HepG2 (cell line): ENCODE results near the gene SREBF1. TPM values are rescaled to one million over a fixed set of nuclear protein-coding genes. Genes with fewer than 3 reads are reported as not detected.

Experiments
- CENPT ChIP-seq: sonication (generic); formaldehyde crosslinking; IDR thresholded peaks from 2 replicates; pipeline ENCODE4 v1.8.0; 2022; ENCODE audit warnings: low read depth, mild to moderate bottlenecking, moderate library complexity, missing genetic modification reagents
- HDAC1 ChIP-seq: sonication (generic); formaldehyde crosslinking; IDR thresholded peaks from 2 replicates; pipeline ENCODE4 v1.5.1; 2020; ENCODE audit warnings: mild to moderate bottlenecking, missing genetic modification reagents
- HNRNPH1 ChIP-seq: fragments of 200-400 bp; formaldehyde crosslinking; optimal IDR thresholded peaks from 2 replicates; pipeline ENCODE3; 2017; ENCODE audit warnings: mild to moderate bottlenecking, low read depth, low read length
- MTF1 ChIP-seq: sonication (generic); formaldehyde crosslinking; IDR thresholded peaks from 2 replicates; pipeline ENCODE4 v1.5.0; 2020; ENCODE audit warnings: missing genetic modification reagents
- NFIB ChIP-seq: sonication (generic); formaldehyde crosslinking; IDR thresholded peaks from 2 replicates; pipeline ENCODE4 v1.9.0; 2021; ENCODE audit warnings: missing genetic modification reagents, mild to moderate bottlenecking, borderline replicate concordance
- RAD51 ChIP-seq: fragments of 450-650 bp; IDR thresholded peaks from 2 replicates; pipeline ENCODE4 v1.6.1; 2016; ENCODE audit warnings: borderline replicate concordance
- SRSF4 ChIP-seq: fragments of 200-400 bp; formaldehyde crosslinking; IDR thresholded peaks from one replicate; pipeline ENCODE4 v1.6.1; 2018; ENCODE audit warnings: mild to moderate bottlenecking, low read depth, low read length, moderate library complexity; ENCODE audit not compliant: poor library complexity, severe bottlenecking
- XRCC5 ChIP-seq: fragments of 200-400 bp; formaldehyde crosslinking; optimal IDR thresholded peaks from 2 replicates; pipeline ENCODE3; 2017; ENCODE audit warnings: mild to moderate bottlenecking, low read length
- polyA plus RNA-seq, 8 experiments: library from polyadenylated mRNA; depleted of rRNA in 3 of 8; stranded (reverse) in 7 of 8; unstranded in 1 of 8; fragments of >200 nt; fragmentation: Illumina TruSeq in 4 of 8; extraction: Trizol in 4 of 8; gene quantifications; 2 replicates each; pipeline versions ENCODE4 v1.2.1 to v1.2.3, GENCODE V29; 2011 to 2016; ENCODE audit warnings: low read depth in 4 of 8, missing spikeins in 1 of 8, mixed read lengths in 1 of 8; ENCODE audit not compliant: insufficient read depth in 1 of 8
- total RNA-seq, 5 experiments: library from RNA; depleted of rRNA; stranded (reverse); fragments of >200 nt; fragmentation: Illumina TruSeq; extraction: Trizol; gene quantifications; 2 replicates each; pipeline ENCODE4 v1.2.3, GENCODE V29; 2016; ENCODE audit warnings: low read depth in 1 of 5
- TF ChIP-seq, protein P1 (sequence below): sonication (generic); formaldehyde crosslinking; IDR thresholded peaks from one replicate; pipeline ENCODE4 v1.5.1; 2020; ENCODE audit warnings: mild to moderate bottlenecking, missing genetic modification reagents; ENCODE audit errors: not compliant biosample characterization
- TF ChIP-seq, protein P2 (sequence below): sonication (generic); formaldehyde crosslinking; IDR thresholded peaks from 2 replicates; pipeline ENCODE4 v1.4.0; 2020; ENCODE audit warnings: mild to moderate bottlenecking, low read depth, missing genetic modification reagents
- TF ChIP-seq, protein P3 (sequence below): sonication (generic); formaldehyde crosslinking; IDR thresholded peaks from 2 replicates; pipeline ENCODE4 v1.4.0; 2020; ENCODE audit warnings: mild to moderate bottlenecking, missing genetic modification reagents, borderline replicate concordance

Gene SREBF1
- total and polyA plus RNA-seq, 2 of the 13 experiments (the other 11 are each of a cell fraction or from before 2014, with no cell fraction given) = 34.3 to 38.0 TPM

DNA sequence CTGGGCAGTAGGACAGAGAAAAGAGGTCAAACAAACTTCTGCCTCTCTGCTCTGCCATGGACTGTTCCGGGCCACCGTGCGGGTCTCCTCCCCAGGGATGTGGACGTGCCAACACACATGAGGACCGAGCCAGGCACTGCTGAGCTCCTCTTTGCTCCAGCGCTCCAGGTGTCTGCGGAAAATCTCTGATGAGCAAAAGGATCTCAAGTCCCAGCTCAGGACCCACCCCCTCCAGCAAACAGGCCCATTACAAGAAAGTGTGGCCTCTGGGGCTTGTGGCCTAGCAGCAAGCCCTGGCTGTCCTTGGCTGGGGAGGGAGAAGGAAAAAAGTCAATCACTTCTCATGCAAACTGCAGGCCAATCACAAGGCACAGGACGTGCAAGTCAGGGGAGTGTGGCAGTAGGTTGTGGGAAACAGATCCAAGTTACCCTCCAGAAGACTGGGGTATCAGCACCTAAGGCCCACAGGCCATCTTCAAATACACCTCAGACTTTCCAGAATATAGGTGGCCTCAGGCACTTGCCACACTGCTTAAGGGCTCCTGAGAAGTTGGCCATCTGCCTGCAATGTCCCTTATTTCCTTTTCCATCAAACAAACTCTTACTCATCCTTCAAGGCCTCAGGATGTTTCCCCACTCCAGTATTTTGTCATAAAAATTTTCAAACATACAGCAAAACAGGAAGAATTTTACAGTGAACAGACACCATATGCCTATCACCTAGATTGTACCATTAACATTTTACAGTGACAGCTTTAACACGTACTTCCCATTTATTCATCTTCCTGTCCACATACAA lies 36.0 kb upstream of the SREBF1 start (continued):
- TF ChIP-seq, protein P1, sequence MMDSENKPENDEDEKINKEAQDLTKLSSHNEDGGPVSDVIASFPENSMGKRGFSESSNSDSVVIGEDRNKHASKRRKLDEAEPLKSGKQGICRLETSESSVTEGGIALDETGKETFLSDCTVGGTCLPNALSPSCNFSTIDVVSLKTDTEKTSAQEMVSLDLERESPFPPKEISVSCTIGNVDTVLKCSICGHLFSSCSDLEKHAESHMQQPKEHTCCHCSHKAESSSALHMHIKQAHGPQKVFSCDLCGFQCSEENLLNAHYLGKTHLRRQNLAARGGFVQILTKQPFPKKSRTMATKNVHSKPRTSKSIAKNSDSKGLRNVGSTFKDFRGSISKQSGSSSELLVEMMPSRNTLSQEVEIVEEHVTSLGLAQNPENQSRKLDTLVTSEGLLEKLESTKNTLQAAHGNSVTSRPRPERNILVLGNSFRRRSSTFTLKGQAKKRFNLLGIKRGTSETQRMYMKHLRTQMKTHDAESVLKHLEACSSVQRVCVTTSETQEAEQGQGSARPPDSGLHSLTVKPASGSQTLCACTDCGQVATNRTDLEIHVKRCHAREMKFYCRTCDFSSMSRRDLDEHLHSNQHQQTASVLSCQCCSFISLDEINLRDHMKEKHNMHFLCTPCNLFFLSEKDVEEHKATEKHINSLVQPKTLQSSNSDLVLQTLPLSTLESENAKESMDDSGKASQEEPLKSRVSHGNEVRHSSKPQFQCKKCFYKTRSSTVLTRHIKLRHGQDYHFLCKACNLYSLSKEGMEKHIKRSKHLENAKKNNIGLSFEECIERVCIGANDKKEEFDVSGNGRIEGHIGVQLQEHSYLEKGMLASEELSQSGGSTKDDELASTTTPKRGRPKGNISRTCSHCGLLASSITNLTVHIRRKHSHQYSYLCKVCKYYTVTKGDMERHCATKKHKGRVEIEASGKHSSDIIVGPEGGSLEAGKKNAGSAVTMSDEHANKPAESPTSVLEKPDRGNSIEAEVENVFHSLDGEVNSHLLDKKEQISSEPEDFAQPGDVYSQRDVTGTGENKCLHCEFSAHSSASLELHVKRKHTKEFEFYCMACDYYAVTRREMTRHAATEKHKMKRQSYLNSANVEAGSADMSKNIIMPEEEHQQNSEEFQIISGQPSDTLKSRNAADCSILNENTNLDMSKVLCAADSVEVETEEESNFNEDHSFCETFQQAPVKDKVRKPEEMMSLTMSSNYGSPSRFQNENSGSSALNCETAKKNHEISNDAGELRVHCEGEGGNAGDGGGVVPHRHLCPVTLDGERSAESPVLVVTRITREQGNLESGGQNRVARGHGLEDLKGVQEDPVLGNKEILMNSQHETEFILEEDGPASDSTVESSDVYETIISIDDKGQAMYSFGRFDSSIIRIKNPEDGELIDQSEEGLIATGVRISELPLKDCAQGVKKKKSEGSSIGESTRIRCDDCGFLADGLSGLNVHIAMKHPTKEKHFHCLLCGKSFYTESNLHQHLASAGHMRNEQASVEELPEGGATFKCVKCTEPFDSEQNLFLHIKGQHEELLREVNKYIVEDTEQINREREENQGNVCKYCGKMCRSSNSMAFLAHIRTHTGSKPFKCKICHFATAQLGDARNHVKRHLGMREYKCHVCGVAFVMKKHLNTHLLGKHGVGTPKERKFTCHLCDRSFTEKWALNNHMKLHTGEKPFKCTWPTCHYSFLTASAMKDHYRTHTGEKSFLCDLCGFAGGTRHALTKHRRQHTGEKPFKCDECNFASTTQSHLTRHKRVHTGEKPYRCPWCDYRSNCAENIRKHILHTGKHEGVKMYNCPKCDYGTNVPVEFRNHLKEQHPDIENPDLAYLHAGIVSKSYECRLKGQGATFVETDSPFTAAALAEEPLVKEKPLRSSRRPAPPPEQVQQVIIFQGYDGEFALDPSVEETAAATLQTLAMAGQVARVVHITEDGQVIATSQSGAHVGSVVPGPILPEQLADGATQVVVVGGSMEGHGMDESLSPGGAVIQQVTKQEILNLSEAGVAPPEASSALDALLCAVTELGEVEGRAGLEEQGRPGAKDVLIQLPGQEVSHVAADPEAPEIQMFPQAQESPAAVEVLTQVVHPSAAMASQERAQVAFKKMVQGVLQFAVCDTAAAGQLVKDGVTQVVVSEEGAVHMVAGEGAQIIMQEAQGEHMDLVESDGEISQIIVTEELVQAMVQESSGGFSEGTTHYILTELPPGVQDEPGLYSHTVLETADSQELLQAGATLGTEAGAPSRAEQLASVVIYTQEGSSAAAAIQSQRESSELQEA (CRISPR knock-in tag) = no peak
- TF ChIP-seq XRCC5 (no peak), MTF1 (no peak), SRSF4 (no peak), NFIB (CRISPR knock-in tag) (no peak), RAD51 (no peak), HDAC1 (CRISPR knock-in tag) (no peak), HNRNPH1 (no peak), CENPT (CRISPR knock-in tag) (no peak)
- TF ChIP-seq, protein P2, sequence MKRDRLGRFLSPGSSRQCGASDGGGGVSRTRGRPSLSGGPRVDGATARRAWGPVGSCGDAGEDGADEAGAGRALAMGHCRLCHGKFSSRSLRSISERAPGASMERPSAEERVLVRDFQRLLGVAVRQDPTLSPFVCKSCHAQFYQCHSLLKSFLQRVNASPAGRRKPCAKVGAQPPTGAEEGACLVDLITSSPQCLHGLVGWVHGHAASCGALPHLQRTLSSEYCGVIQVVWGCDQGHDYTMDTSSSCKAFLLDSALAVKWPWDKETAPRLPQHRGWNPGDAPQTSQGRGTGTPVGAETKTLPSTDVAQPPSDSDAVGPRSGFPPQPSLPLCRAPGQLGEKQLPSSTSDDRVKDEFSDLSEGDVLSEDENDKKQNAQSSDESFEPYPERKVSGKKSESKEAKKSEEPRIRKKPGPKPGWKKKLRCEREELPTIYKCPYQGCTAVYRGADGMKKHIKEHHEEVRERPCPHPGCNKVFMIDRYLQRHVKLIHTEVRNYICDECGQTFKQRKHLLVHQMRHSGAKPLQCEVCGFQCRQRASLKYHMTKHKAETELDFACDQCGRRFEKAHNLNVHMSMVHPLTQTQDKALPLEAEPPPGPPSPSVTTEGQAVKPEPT (CRISPR knock-in tag) = no peak
- TF ChIP-seq, protein P3, sequence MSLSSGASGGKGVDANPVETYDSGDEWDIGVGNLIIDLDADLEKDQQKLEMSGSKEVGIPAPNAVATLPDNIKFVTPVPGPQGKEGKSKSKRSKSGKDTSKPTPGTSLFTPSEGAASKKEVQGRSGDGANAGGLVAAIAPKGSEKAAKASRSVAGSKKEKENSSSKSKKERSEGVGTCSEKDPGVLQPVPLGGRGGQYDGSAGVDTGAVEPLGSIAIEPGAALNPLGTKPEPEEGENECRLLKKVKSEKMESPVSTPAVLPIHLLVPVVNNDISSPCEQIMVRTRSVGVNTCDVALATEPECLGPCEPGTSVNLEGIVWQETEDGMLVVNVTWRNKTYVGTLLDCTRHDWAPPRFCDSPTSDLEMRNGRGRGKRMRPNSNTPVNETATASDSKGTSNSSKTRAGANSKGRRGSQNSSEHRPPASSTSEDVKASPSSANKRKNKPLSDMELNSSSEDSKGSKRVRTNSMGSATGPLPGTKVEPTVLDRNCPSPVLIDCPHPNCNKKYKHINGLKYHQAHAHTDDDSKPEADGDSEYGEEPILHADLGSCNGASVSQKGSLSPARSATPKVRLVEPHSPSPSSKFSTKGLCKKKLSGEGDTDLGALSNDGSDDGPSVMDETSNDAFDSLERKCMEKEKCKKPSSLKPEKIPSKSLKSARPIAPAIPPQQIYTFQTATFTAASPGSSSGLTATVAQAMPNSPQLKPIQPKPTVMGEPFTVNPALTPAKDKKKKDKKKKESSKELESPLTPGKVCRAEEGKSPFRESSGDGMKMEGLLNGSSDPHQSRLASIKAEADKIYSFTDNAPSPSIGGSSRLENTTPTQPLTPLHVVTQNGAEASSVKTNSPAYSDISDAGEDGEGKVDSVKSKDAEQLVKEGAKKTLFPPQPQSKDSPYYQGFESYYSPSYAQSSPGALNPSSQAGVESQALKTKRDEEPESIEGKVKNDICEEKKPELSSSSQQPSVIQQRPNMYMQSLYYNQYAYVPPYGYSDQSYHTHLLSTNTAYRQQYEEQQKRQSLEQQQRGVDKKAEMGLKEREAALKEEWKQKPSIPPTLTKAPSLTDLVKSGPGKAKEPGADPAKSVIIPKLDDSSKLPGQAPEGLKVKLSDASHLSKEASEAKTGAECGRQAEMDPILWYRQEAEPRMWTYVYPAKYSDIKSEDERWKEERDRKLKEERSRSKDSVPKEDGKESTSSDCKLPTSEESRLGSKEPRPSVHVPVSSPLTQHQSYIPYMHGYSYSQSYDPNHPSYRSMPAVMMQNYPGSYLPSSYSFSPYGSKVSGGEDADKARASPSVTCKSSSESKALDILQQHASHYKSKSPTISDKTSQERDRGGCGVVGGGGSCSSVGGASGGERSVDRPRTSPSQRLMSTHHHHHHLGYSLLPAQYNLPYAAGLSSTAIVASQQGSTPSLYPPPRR = no peak
